ENCODE data around the gene FAM162B. TPM values are rescaled to one million over a fixed set of nuclear protein-coding genes. Genes with fewer than 3 reads are reported as not detected.
"Not testable (repeated sequence)": the region's sequence is repeated elsewhere in the genome, so short reads cannot be mapped to it uniquely, and the experiment has no call there.

FAM162B gene
- total RNA-seq = 2.7 TPM

GRCh38 chr6:116764961-116765841 lies at the start of gene FAM162B:
Gene FAM162B, minus strand, starts transcription at chr6:116765719. Its CDS starts 143 bp downstream, at chr6:116765576.
- DNase-seq (ENCODE audit: low spot score) = no peak

DNA sequence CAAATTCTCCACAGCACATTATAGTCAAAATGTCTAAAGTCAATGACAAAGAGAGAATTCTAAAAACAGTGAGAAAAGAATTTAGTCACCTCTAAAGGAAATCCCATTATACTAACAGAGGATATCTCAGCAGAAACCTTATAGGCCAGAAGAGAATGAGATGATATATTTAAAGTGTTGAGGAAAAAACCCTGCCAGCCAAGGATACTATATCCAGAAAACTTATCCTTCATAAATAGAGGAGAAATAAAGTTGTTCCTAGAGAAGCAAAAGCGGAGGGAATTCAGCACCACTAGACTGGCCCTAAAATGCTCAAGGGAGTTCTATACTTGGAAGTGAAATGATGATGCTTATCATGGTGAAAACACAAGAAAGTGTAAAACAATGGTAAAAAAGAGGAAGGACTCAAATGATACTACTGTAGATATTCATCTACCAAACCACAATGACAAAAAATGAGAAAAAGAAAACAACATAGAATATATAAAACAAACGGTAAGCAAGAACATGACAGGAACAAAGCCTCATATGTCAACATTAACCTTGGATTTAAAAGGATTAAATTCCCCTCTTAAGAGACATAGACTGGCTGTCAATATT lies 46.6 kb upstream of the FAM162B start:
- DNase-seq (ENCODE audit: low spot score) = no peak

- DNase-seq (ENCODE audit: low spot score) = no peak
These were observed 36.5 kb upstream of the FAM162B start for GRCh38 chr6:116801971-116802370.

GRCh38 chr6:116799945-116800344 lies 34.4 kb upstream of the FAM162B start:
- no peak for DNase-seq (ENCODE audit: low spot score)

DNA sequence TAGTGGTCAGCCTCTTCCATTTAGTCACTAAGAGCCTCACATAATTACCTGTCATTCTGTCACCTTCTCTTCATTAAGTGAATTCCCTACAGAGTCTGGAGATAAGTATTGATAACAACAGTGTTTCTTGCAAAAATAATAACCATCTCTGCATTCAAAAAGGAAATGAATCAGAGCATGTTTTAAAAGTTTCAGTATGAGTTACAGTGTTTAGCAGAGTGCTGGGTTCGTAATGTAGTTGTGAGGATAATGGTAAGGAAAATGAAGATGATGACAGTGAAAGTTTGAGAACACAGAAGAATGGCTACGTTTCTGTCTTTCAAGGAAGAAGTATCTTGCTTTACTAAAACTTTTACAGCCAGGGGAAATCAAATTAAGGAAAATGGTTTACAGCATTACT lies 32.1 kb upstream of the FAM162B start:
- no peak for DNase-seq (ENCODE audit: low spot score)

DNA sequence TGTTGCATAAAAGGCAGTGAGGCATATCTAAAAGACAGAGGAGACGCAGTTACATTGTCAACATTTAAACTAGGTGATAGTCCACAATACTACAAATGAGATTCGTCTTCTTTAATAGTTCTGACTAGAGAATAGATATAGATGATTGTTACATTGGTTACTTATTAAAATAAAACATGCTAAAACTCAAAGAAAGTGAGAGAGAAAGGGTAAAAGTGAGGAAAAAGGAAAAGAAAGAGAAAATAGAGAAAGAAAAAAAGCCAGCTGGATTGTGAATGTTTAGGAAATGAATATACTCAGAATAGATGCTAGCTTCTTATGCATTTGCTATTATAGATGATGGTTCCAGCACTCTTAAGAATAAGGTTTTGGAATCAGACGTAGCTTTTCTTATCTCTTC lies 27.7 kb upstream of the FAM162B start:
- DNase-seq (ENCODE audit: low spot score) = no peak

GRCh38 chr6:116783852-116784251 lies 18.3 kb upstream of the FAM162B start:
- DNase-seq (ENCODE audit: low spot score) = no peak

DNA sequence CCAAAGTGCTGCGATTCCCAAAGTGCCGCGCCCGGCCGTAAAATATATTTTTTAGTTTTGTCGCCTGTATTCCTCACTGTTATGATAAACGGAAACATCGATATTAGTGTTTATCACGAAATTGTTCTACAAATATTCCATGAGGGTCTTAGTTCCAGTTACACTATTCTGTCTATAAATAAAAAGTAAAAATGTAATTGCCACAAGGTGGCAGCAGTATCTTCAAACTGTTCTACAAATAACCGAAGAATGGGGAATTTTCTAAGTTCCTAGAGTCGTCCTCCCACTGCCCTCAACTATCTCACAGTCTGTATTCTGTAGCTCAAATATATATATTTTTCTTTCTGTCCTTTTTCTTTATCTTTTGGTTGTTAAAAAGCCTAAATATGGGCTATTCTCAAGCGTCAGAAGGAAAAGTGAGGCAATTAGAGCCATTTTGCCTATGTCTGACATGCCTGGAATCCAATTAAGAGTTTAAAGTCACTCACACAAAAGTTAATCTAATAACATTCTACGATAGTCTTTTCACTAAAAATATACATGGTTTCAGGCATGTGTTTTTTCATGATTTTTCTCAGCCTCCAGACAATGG lies 14.2 kb upstream of the FAM162B start:
- DNase-seq (ENCODE audit: low spot score) = no peak

- DNase-seq (ENCODE audit: low spot score) = no peak
These were observed 8.4 kb upstream of the FAM162B start for GRCh38 chr6:116773886-116774285.

DNA sequence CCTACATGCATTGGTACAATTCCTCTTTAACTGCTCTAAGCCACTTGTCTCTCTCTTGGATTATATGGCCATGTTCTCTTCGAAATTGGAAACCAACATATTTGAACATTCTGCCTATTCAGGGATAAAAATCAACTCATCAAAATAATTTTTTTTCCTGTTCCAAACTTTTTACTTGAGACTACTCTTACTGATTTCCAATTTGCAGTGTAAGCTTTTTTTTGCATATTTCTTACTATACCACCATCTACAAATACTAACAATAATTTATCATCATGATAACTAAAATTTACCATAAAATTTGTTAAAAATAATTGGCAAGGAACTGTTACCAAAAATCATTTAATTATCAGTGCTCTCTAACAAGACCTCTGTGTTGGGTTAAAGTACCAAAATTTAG lies 6.9 kb upstream of the FAM162B start:
- DNase-seq (ENCODE audit: low spot score) = no peak

- no peak for DNase-seq (ENCODE audit: low spot score)
These were observed 2.2 kb upstream of the FAM162B start for GRCh38 chr6:116767715-116768114.

- no peak for DNase-seq (ENCODE audit: low spot score)
These were observed 1.1 kb upstream of the FAM162B start for GRCh38 chr6:116766506-116767176.

GRCh38 chr6:116764629-116764960 lies 924 bp downstream of the FAM162B start:
- DNase-seq (ENCODE audit: low spot score) = no peak

GRCh38 chr6:116763906-116764628 lies 1.5 kb downstream of the FAM162B start:
- no peak for DNase-seq (ENCODE audit: low spot score)

GRCh38 chr6:116763048-116763447 lies 2.5 kb downstream of the FAM162B start:
- no peak for DNase-seq (ENCODE audit: low spot score)

- DNase-seq (ENCODE audit: low spot score) = no peak
These were observed 3.3 kb downstream of the FAM162B start for GRCh38 chr6:116762235-116762634.

DNA sequence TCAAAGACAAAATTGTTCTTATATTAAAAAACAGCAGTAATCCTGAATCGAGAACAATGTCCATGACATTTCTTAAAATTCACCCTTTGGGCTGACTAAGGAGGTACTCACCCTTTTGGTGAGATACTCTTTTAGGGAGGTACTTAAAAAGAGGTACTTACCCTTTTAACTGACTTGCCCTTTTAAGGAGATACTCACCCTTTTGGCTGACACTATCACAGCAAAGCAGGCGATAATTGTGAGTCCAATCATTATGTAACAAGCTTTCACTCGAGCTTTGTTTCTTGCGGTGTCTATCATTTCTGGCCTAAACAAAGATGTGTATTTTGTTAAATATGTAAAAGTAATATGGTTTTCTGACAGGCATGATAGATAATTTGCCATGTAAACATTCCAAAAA lies 3.7 kb downstream of the FAM162B start:
- DNase-seq (ENCODE audit: low spot score) = no peak

- DNase-seq (ENCODE audit: low spot score) = no peak
These were observed 20.3 kb downstream of the FAM162B start for GRCh38 chr6:116745176-116745575.

DNA sequence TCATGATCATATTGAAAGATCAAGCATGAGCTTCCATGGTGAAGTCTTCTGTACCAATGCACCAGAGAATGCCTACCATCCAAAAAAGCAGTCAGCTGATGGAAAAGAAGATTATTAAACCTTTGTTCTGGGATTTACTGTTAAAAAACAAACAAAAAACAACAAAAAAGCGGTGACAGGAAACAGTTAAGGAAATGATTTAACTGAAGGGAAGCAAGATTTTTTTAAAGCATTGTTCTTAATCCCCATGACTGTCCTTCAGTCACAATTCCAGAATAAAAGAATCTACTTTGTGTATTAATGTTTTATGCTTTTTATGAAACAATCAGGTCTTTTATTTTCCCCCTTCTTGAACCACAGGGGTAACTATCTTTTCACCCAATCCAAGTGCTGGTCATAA lies 23.9 kb downstream of the FAM162B start:
- DNase-seq (ENCODE audit: low spot score) = no peak

DNA sequence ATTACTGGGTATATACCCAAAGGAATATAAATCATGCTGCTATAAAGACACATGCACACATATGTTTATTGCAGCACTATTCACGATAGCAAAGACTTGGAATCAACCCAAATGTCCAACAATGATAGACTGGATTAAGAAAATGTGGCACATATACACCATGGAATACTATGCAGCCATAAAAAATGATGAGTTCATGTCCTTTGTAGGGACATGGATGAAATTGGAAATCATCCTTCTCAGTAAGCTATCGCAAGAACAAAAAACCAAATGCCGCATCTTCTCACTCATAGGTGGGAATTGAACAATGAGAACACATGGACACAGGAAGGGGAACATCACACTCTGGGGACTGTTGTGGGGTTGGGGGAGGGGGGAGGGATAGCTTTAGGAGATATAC lies 25.0 kb downstream of the FAM162B start:
- DNase-seq (ENCODE audit: low spot score) = not testable (repeated sequence)

GRCh38 chr6:116737004-116737403 lies 28.5 kb downstream of the FAM162B start:
- DNase-seq (ENCODE audit: low spot score) = no peak

- DNase-seq (ENCODE audit: low spot score) = no peak
These were observed 35.0 kb downstream of the FAM162B start for GRCh38 chr6:116730513-116730912.

All from mucosa of gallbladder (tissue), 1 donor.